HFF-Myc (cell line): ENCODE data around the gene TLR10.

Source experiments
- DNase-seq: peaks from one replicate; pipeline ENCODE4 v3.0.0-alpha.2; 2011; ENCODE audit warnings: low read depth; ENCODE audit errors: extremely low read depth
- H3K4me3 ChIP-seq: replicated peaks from 2 replicates; pipeline ENCODE4 v1.5.1; 2011; ENCODE audit warnings: low read depth, mild to moderate bottlenecking, control low read depth, low read length
- CTCF ChIP-seq: IDR thresholded peaks from 2 replicates; pipeline ENCODE4 v1.5.1; 2012; ENCODE audit warnings: mild to moderate bottlenecking, low read depth, low read length, control low read depth; ENCODE audit errors: missing control alignments

TLR10 gene

GRCh38 chr4:38730493-38730829 is 52.3 kb downstream of the TLR10 start:
- no peak for TF ChIP-seq CTCF
- DNase-seq, result no peak
- H3K4me3 ChIP-seq, result no peak overlapping the region

DNA sequence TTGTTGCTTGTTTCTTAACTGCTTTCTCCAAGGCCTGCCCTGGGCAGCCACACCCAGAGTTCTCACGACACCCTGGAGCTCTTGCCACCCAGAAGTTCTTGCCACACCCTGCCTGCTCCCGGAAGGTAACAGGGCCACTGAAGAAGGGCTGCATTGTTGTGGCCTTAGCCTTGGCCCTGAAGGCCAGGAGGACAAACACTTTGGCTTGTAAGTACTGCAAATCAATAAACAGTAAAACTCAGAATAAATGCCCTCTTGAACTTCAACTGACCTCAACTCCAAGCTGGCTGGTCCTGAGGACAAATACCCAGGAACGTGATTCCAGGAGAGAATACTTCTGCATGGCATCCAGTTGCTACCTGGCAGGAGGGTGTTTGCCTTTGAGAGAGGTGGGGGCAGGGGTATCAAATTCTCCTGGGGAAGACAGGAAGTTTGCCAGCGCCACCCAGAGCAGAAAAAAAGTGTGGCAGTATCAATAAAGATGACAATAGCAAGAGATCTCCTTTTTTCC is 54.1 kb downstream of the TLR10 start:
- TF ChIP-seq CTCF, result no peak
- DNase-seq, result no peak
- no peak overlapping the region for H3K4me3 ChIP-seq

DNA sequence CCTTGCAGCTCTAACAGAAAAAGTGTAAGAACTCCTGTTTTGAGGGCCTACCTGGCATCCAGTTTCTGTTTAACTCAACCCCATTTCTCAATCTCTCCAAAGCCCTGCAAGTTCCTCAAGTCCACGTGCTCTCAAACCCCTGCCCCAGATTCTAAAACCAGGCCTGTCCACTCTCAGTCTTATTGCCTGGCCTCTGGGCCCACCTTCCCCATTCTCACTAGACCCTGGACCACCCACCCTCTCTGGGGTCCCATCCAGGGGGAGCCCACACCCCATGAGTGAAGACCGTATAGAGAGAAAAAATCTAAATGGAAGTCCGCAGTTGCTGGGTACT is 58.3 kb downstream of the TLR10 start:
- DNase-seq, result no peak
- no peak overlapping the region for H3K4me3 ChIP-seq
- TF ChIP-seq CTCF, result no peak

- H3K4me3 ChIP-seq, result no peak overlapping the region
- DNase-seq, result no peak
- no peak for TF ChIP-seq CTCF
These were observed 58.9 kb downstream of the TLR10 start for GRCh38 chr4:38723726-38724474.

DNA sequence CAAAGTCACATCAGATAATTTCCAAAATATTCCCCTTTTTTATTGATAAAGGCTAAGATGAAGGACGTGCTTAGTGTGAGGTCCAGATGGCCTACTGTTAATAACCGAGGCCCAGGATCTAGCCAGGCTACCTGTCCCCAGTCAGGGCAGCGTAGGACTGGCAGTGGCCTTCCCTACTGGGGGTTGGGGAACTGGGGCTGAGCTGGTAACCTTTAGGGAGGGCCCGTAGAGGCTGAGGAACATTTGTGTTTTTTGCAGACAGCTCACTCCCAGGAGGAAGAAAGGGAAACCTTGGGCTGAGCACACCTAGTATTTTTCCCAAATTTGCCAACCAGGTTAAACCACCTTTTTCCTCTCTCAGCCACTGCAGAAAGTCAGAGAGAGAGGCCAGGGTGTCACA is 59.7 kb downstream of the TLR10 start:
- no peak for TF ChIP-seq CTCF
- no peak overlapping the region for H3K4me3 ChIP-seq
- no peak for DNase-seq
